ENCODE results near the gene BRD4. TPM values are rescaled to one million over a fixed set of nuclear protein-coding genes. Genes with fewer than 3 reads are reported as not detected.

The BRD4 gene
- total and polyA plus RNA-seq, 10 of the 15 experiments (the other 5 are each of a cell fraction or from before 2014, with no cell fraction given): 5.3 to 84.4 (median 11.8) TPM

- TF ChIP-seq HDGF (IDR thresholded peaks at IDR 0.05): peak; percentile 86
- 0 out of 2 replicates have a peak, but pooled peaks have one; percentile 18 for TF ChIP-seq PAX5 (IDR thresholded peaks at IDR 0.05; ENCODE audit: borderline replicate concordance, low read depth, low read length)
- peak in 1 of 2 experiments; percentile 58; a peak in 2 of 3 replicates for TF ChIP-seq EGR1 (IDR thresholded peaks at IDR 0.05; ENCODE audit: borderline replicate concordance in 1 of 2, low read depth in 2 of 2, low read length in 2 of 2)
- TF ChIP-seq POLR2AphosphoS2 (IDR thresholded peaks at IDR 0.05; ENCODE audit: low read depth, low read length): peak; percentile 46; the same call in 1 of the 2 replicates
- TF ChIP-seq LARP7 (IDR thresholded peaks at IDR 0.05): peak; percentile 90
- peak; percentile 76 for TF ChIP-seq GATAD2B (conservative IDR thresholded peaks at IDR 0.05; ENCODE audit: low read depth)
- peak; percentile 86 for TF ChIP-seq ZBTB40 (IDR thresholded peaks at IDR 0.05; ENCODE audit: borderline replicate concordance)
- TF ChIP-seq RAD51 (IDR thresholded peaks at IDR 0.05): no peak
- TF ChIP-seq SMARCA5 (IDR thresholded peaks at IDR 0.05): peak; percentile 80; the same call in 1 of the 2 replicates
- TF ChIP-seq ZNF687 (IDR thresholded peaks at IDR 0.05): peak; percentile 68
- TF ChIP-seq IRF5 (IDR thresholded peaks at IDR 0.05; ENCODE audit: borderline replicate concordance): no peak
- TF ChIP-seq RELA (IDR thresholded peaks at IDR 0.05; ENCODE audit: borderline replicate concordance, partially characterized antibody): peak; percentile 11
- 0 out of 2 replicates have a peak, but pooled peaks have one; percentile 14 for TF ChIP-seq TARDBP (IDR thresholded peaks at IDR 0.05; ENCODE audit: borderline replicate concordance)
- TF ChIP-seq FOS (IDR thresholded peaks at IDR 0.05; ENCODE audit: borderline replicate concordance, extremely low read depth, insufficient read length): no peak
- TF ChIP-seq KAT2A (conservative IDR thresholded peaks at IDR 0.05; ENCODE audit: control insufficient read depth, low read depth, low read length): no peak
- peak; percentile 42 for TF ChIP-seq KLF5 (IDR thresholded peaks at IDR 0.05; ENCODE audit: partially characterized antibody)
- TF ChIP-seq DPF2 (IDR thresholded peaks at IDR 0.05): peak; percentile 11
- peak; percentile 36; the same call in 1 of the 2 replicates for TF ChIP-seq ZNF207 (IDR thresholded peaks at IDR 0.05; ENCODE audit: borderline replicate concordance)
- TF ChIP-seq BHLHE40 (IDR thresholded peaks at IDR 0.05; ENCODE audit: borderline replicate concordance in 1 of 2, low read depth in 2 of 2, low read length in 1 of 2): peak in 1 of 2 experiments; percentile 80; a peak in 2 of 4 replicates
- 0 out of 2 replicates have a peak, but pooled peaks have one; percentile 26 for TF ChIP-seq ZNF24 (IDR thresholded peaks at IDR 0.05)
- TF ChIP-seq ZSCAN29 (IDR thresholded peaks at IDR 0.05): 0 out of 2 replicates have a peak, but pooled peaks have one; percentile 20
Measured at GRCh38 chr19:15379999-15380647, 47.8 kb upstream of the BRD4 start (continued).
